Measurements from ENCODE around the gene GRB2. TPM values are rescaled to one million over a fixed set of nuclear protein-coding genes. Genes with fewer than 3 reads are reported as not detected.
A peak's percentile ranks its signal among the peaks of the same experiment; 100 is the strongest.
"Not testable (repeated sequence)": the region's sequence is repeated elsewhere in the genome, so short reads cannot be mapped to it uniquely, and the experiment has no call there.

GRB2 gene
- total and polyA plus RNA-seq, 2 experiments from 2014 or later = 89.0 to 112 TPM

- Histone ChIP-seq H3K27ac (ENCODE audit: low read depth) (peak overlapping the region; percentile 66; the same call in 1 of the 2 replicates), H3K4me1 (ENCODE audit: insufficient read depth) (peaks cover 57% of the 10 kb centered on the region), H3K79me2 (replicated peaks; ENCODE audit: insufficient read depth) (peaks cover 100% of the 10 kb centered on the region), H4K20me1 (replicated peaks; ENCODE audit: insufficient read depth) (peaks cover 66% of the 10 kb centered on the region)
- not testable (repeated sequence) for H3K9me3 Mint-ChIP-seq; H3K27ac Mint-ChIP-seq; H3K27me3 ChIP-seq (ENCODE audit: insufficient read depth); H3F3A ChIP-seq (replicated peaks; ENCODE audit: low read depth); H3K36me3 Mint-ChIP-seq (ENCODE audit: low read depth); H3K27me3 Mint-ChIP-seq (ENCODE audit: insufficient read depth, low read depth, poor library complexity); H2AFZ ChIP-seq; H3K4me3 ChIP-seq; H3K4me3 Mint-ChIP-seq; H3K4me2 ChIP-seq; H3K36me3 ChIP-seq (ENCODE audit: insufficient read depth); H3K9me2 ChIP-seq (ENCODE audit: insufficient read depth)
- peak; percentile 68 for ATAC-seq
- peaks cover 42% of the 10 kb centered on the region for H3K4me1 Mint-ChIP-seq
- DNase-seq (ENCODE audit: low spot score) = peak; percentile 68
Observed at GRCh38 chr17:75367838-75368789, 37.4 kb downstream of the GRB2 start.

GRCh38 chr17:75367312-75367711 lies 38.2 kb downstream of the GRB2 start:
- no peaks in the 10 kb centered on the region for H3K36me3 Mint-ChIP-seq (ENCODE audit: low read depth)
- TF ChIP-seq CREB1 (CRISPR knock-in tag; IDR thresholded peaks at IDR 0.05; ENCODE audit: low read depth) (no peak), NANOG (IDR thresholded peaks at IDR 0.05; ENCODE audit: borderline replicate concordance) (no peak), CTCF (conservative IDR thresholded peaks at IDR 0.05; ENCODE audit: low read depth in 2 of 2) (no peak), JUNB (IDR thresholded peaks at IDR 0.05; ENCODE audit: unreplicated experiment) (no peak), EZH2phosphoT487 (IDR thresholded peaks at IDR 0.05; ENCODE audit: unreplicated experiment) (no peak), STAT1 (IDR thresholded peaks at IDR 0.05; ENCODE audit: unreplicated experiment) (no peak), ETS1 (IDR thresholded peaks at IDR 0.05) (no peak), EZH2 (IDR thresholded peaks at IDR 0.05; ENCODE audit: low read depth, unreplicated experiment) (no peak)
- Histone ChIP-seq H2AFZ (no peak overlapping the region), H3K79me2 (replicated peaks; ENCODE audit: insufficient read depth) (peaks cover 100% of the 10 kb centered on the region), H4K20me1 (replicated peaks; ENCODE audit: insufficient read depth) (peaks cover 66% of the 10 kb centered on the region), H3K27me3 (ENCODE audit: insufficient read depth) (no peaks in the 10 kb centered on the region), H3K27ac (ENCODE audit: low read depth) (peak overlapping the region; percentile 66; the same call in 1 of the 2 replicates), H3K4me2 (no peak overlapping the region), H3K36me3 (ENCODE audit: insufficient read depth) (no peaks in the 10 kb centered on the region), H3K4me1 (ENCODE audit: insufficient read depth) (peaks cover 52% of the 10 kb centered on the region), H3K9me2 (ENCODE audit: insufficient read depth) (no peaks in the 10 kb centered on the region), H3K4me3 (no peak overlapping the region), H3F3A (replicated peaks; ENCODE audit: low read depth) (no peaks in the 10 kb centered on the region)
- H3K27ac Mint-ChIP-seq = no peak overlapping the region
- H3K4me3 Mint-ChIP-seq = no peak overlapping the region
- H3K4me1 Mint-ChIP-seq = peaks cover 38% of the 10 kb centered on the region
- DNase-seq (ENCODE audit: low spot score) = no peak
- H3K27me3 Mint-ChIP-seq (ENCODE audit: insufficient read depth, low read depth, poor library complexity) = no peaks in the 10 kb centered on the region
- no peaks in the 10 kb centered on the region for H3K9me3 Mint-ChIP-seq
- ATAC-seq = no peak

Data from GM23338 (cell line).